Measurements from ENCODE around the gene DCXR. TPM values are rescaled to one million over a fixed set of nuclear protein-coding genes. Genes with fewer than 3 reads are reported as not detected.

DCXR gene
- total and polyA plus RNA-seq, 2 of the 13 experiments (the other 11 are each of a cell fraction or from before 2014, with no cell fraction given) = 287 to 311 TPM

GRCh38 chr17:82082456-82082855 lies 45.0 kb upstream of the DCXR start:
- ATAC-seq (no peak), FAIRE-seq (no peak), DNase-seq (ENCODE audit: low spot score) (no peak)
- H3K4me3 ChIP-seq (replicated peaks in 1 of 3; ENCODE audit: insufficient read depth in 1 of 3, low read depth in 2 of 3, low read length in 3 of 3) = no peak overlapping the region
- no peak overlapping the region for H2AFZ ChIP-seq (ENCODE audit: low read length)
- peaks cover 61% of the 10 kb centered on the region for H4K20me1 ChIP-seq (ENCODE audit: insufficient read depth, low read length)
- 99% methylated on average over 14 of the region's 19 CpGs for WGBS (ENCODE audit: low lambda C conversion rate)
- no TSS peak for BruUV-seq (replicated peaks)
- H3K79me2 ChIP-seq (ENCODE audit: insufficient read depth, low read length) = peaks cover 2% of the 10 kb centered on the region
- ChIA-PET CTCF (ENCODE audit: low intra/inter-chr PET ratio, low total read pairs) (no interaction called here), POLR2A (no interaction called here)
- H3K4me1 ChIP-seq (ENCODE audit: insufficient read depth, low read length) = no peaks in the 10 kb centered on the region
- peaks cover 76 to 89% of the 10 kb centered on the region in 2 experiments for H3K36me3 ChIP-seq (replicated peaks in 1 of 2; ENCODE audit: control insufficient read depth in 1 of 2, insufficient read depth in 2 of 2, low read length in 2 of 2)
- intact Hi-C loops (cut with micrococcal nuclease; ENCODE audit: unreplicated experiment) (no loop called here), in situ Hi-C loops (cut with HindIII; ENCODE audit: extremely low pct_ligation_motif_present, low pct_unique_long_range_greater_than_20kb) (no loop called here)
- no peak overlapping the region for H3K4me2 ChIP-seq (ENCODE audit: low read depth, low read length)
- no peak overlapping the region for H3K9ac ChIP-seq (ENCODE audit: insufficient read depth, low read depth, low read length)
- H3K9me3 ChIP-seq (ENCODE audit: low read length) = no peaks in the 10 kb centered on the region
- no peaks in the 10 kb centered on the region for H3K27me3 ChIP-seq (ENCODE audit: control insufficient read depth in 1 of 2, insufficient read depth in 2 of 2, low read length in 2 of 2)
- TF ChIP-seq NFKB2 (CRISPR knock-in tag; IDR thresholded peaks at IDR 0.05; ENCODE audit: borderline replicate concordance) (0 out of 2 replicates have a peak, but pooled peaks have one; percentile 21), AGO2 (optimal IDR thresholded peaks at IDR 0.05; ENCODE audit: low read depth, low read length) (peak; percentile 81), AGO1 (IDR thresholded peaks at IDR 0.05; ENCODE audit: low read depth, low read length, poor library complexity, severe bottlenecking) (peak; percentile 39), TAF15 (IDR thresholded peaks at IDR 0.05; ENCODE audit: low read depth, low read length, poor library complexity, severe bottlenecking) (peak; percentile 27), RBFOX2 (IDR thresholded peaks at IDR 0.05; ENCODE audit: low read depth, low read length) (peak; percentile 81)
- TF ChIP-seq, protein P1, sequence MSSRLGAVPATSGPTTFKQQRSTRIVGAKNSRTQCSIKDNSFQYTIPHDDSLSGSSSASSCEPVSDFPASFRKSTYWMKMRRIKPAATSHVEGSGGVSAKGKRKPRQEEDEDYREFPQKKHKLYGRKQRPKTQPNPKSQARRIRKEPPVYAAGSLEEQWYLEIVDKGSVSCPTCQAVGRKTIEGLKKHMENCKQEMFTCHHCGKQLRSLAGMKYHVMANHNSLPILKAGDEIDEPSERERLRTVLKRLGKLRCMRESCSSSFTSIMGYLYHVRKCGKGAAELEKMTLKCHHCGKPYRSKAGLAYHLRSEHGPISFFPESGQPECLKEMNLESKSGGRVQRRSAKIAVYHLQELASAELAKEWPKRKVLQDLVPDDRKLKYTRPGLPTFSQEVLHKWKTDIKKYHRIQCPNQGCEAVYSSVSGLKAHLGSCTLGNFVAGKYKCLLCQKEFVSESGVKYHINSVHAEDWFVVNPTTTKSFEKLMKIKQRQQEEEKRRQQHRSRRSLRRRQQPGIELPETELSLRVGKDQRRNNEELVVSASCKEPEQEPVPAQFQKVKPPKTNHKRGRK (CRISPR knock-in tag; IDR thresholded peaks at IDR 0.05) = no peak
- H3K27ac ChIP-seq (ENCODE audit: extremely low read length, insufficient read depth, low read length) = no peak overlapping the region

- ChIA-PET CTCF (ENCODE audit: low intra/inter-chr PET ratio, low total read pairs) (no interaction called here), POLR2A (no interaction called here)
- 97% methylated on average over 17 of the region's 22 CpGs for WGBS (ENCODE audit: low lambda C conversion rate)
- Histone ChIP-seq H3K36me3 (replicated peaks in 1 of 2; ENCODE audit: control insufficient read depth in 1 of 2, insufficient read depth in 2 of 2, low read length in 2 of 2) (peaks cover 72 to 84% of the 10 kb centered on the region in 2 experiments), H3K4me3 (replicated peaks in 1 of 3; ENCODE audit: insufficient read depth in 1 of 3, low read depth in 2 of 3, low read length in 3 of 3) (no peak overlapping the region), H3K9me3 (ENCODE audit: low read length) (no peaks in the 10 kb centered on the region), H3K4me2 (ENCODE audit: low read depth, low read length) (no peak overlapping the region), H3K79me2 (ENCODE audit: insufficient read depth, low read length) (no peaks in the 10 kb centered on the region), H3K27me3 (ENCODE audit: control insufficient read depth in 1 of 2, insufficient read depth in 2 of 2, low read length in 2 of 2) (no peaks in the 10 kb centered on the region), H2AFZ (ENCODE audit: low read length) (no peak overlapping the region), H3K9ac (ENCODE audit: insufficient read depth, low read depth, low read length) (no peak overlapping the region), H4K20me1 (ENCODE audit: insufficient read depth, low read length) (peaks cover 56% of the 10 kb centered on the region), H3K4me1 (ENCODE audit: insufficient read depth, low read length) (no peaks in the 10 kb centered on the region), H3K27ac (ENCODE audit: extremely low read length, insufficient read depth, low read length) (no peak overlapping the region)
- DNase-seq (ENCODE audit: low spot score) (no peak), ATAC-seq (no peak), FAIRE-seq (no peak)
- intact Hi-C loops (cut with micrococcal nuclease; ENCODE audit: unreplicated experiment) (no loop called here), in situ Hi-C loops (cut with HindIII; ENCODE audit: extremely low pct_ligation_motif_present, low pct_unique_long_range_greater_than_20kb) (no loop called here)
- BruUV-seq (replicated peaks) = no TSS peak
- 0 out of 2 replicates have a peak, but pooled peaks have one; percentile 2 for TF ChIP-seq ZNF30 (CRISPR knock-in tag; IDR thresholded peaks at IDR 0.05)
- TF ChIP-seq HNF4G (IDR thresholded peaks at IDR 0.05; ENCODE audit: borderline replicate concordance, low read depth, low read length) = no peak
- TF ChIP-seq HNF4G (CRISPR knock-in tag; IDR thresholded peaks at IDR 0.05; ENCODE audit: borderline replicate concordance, low read depth) = no peak
- no peak for TF ChIP-seq ZNF460 (CRISPR knock-in tag; IDR thresholded peaks at IDR 0.05; ENCODE audit: borderline replicate concordance)
- TF ChIP-seq SSRP1 (CRISPR knock-in tag; IDR thresholded peaks at IDR 0.05) = 0 out of 2 replicates have a peak, but pooled peaks have one; percentile 5
- no peak for TF ChIP-seq AHR (CRISPR knock-in tag; IDR thresholded peaks at IDR 0.05)
- TF ChIP-seq TAF1 (CRISPR knock-in tag; IDR thresholded peaks at IDR 0.05) = no peak
- TF ChIP-seq CC2D1A (CRISPR knock-in tag; IDR thresholded peaks at IDR 0.05) = no peak
- no peak for TF ChIP-seq ZC3H4 (CRISPR knock-in tag; IDR thresholded peaks at IDR 0.05; ENCODE audit: borderline replicate concordance)
- TF ChIP-seq SNAI1 (CRISPR knock-in tag; IDR thresholded peaks at IDR 0.05; ENCODE audit: borderline replicate concordance) = no peak
- TF ChIP-seq, protein P2, sequence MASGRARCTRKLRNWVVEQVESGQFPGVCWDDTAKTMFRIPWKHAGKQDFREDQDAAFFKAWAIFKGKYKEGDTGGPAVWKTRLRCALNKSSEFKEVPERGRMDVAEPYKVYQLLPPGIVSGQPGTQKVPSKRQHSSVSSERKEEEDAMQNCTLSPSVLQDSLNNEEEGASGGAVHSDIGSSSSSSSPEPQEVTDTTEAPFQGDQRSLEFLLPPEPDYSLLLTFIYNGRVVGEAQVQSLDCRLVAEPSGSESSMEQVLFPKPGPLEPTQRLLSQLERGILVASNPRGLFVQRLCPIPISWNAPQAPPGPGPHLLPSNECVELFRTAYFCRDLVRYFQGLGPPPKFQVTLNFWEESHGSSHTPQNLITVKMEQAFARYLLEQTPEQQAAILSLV (CRISPR knock-in tag; IDR thresholded peaks at IDR 0.05; ENCODE audit: borderline replicate concordance) = no peak
- no peak for TF ChIP-seq HOXD1 (CRISPR knock-in tag; IDR thresholded peaks at IDR 0.05)
These were observed 44.5 kb upstream of the DCXR start for GRCh38 chr17:82081966-82082365.
